HG02870 (cell line): ENCODE results near the gene SLC6A6.

Experiments
- ATAC-seq: cut with Tn5 transposase; IDR thresholded peaks from one replicate; pipeline ENCODE4 v1.9.1; 2021; ENCODE audit warnings: mild to moderate bottlenecking, moderate library complexity; ENCODE audit not compliant: unreplicated experiment

SLC6A6 gene

DNA sequence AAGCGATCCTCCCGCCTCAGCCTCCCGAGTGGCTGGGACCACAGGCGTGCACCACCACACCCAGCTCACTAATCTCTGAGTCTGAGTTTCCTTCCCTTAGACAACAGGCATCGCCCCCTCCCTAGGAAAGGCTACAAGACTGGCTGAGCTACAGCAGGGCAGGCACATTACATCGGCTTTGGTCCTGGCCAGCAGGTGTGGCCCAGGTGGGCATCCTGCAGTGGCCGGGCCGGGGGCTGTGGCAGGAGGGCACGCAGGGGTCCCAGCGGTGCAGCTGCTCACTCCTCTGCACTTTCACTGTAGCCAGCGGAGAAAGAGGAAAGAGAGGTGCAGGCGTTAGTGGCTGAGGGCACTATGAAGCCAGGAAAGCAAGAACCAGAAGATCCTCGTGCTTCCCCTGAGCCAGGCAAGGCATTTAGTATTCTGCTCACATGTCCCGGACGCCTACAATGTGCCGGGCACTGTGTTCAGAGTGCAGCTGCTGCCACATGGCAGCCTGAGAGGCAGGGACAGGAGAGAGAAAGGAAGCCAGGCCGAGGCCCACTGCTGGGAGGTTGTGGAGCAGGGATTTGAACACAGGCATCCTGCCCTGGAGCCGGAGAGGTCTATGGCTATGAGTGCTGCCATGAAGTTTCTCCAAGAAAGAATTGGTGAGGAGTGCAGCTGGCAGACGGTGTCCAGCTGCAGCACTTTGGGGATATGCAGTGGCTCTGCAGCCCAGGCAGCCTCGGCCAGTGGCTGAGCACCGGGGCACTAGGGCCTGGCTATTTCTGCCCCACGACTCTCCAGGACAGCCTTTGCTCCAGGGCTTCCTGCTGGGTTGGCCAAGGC is 115.4 kb downstream of the SLC6A6 start:
- no peak for ATAC-seq

DNA sequence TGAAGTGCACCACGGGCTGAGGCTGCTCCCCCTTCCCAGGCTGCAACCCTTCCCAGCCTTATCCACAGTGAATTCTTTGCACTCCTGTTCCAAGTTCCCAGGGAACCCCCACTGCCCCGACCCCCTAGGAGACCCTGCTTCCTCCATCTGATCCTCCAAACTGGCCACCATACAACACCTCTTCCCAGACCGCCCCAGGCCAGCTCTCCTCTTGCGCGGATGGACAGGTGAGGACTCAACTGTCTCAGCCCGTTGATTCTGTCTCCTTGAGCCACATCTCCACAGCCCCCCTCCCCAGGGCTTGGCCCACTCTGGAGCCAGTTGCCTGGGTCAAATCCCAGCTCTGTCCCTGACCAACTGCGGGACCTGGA is 116.0 kb downstream of the SLC6A6 start:
- no peak for ATAC-seq

DNA sequence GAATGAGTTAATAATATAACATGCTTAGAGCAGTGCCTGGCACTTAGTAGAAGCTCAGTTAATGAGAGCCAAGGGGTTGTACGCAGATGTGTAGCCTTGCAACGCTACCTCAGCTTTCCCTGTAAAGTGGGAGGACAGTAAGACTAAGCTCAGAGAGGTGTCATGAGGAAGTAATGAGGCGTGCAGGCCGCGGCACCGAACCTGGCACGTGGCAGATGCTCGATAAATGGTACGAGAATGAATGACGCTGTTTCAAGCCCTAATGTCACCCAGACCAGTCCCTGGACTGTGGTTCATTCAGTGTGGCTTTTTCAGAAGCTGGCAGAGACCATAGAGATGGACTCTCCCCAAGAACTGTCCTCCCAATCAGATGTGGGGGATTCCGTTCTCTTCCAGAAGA is 116.5 kb downstream of the SLC6A6 start:
- no peak for ATAC-seq

DNA sequence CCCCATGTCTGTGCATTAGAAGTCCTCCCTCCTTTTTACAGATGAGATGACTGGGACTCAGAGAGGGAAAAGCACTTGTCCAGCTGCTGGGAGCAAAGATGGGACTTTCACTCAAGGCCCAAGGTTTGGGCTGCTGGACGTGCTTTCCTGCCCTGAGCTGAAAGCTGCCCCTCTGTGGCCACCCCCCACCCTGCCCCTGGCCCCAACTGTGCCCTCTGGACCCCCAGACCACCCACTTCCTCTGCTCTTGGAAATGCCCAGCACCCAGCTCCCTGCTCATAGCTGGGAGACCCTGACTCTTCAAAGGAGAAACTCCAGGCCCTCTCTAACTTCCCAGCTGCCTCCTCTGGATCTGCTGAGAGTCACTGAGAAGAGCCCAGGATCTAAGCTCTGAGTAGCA is 117.0 kb downstream of the SLC6A6 start:
- ATAC-seq = no peak

DNA sequence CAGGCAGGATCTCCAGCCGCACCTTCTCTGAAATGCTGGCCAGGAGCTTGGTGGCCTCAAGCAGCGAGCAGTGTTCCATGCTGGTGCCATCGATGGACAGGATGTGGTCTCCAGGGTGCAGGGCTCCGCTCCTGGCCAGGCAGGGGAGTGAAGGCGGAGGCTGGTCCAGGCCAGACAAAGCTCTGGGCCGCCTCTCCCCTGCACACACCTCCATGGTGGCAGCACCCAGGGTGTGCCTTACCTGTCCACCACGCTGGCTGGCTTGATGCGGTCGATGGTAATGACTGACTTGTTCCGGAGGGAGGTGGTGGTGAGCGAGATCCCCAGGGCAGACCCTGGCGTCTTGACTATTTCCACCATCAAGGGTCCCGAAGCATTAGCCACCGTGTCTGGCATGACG is 117.7 kb downstream of the SLC6A6 start:
- ATAC-seq = no peak

DNA sequence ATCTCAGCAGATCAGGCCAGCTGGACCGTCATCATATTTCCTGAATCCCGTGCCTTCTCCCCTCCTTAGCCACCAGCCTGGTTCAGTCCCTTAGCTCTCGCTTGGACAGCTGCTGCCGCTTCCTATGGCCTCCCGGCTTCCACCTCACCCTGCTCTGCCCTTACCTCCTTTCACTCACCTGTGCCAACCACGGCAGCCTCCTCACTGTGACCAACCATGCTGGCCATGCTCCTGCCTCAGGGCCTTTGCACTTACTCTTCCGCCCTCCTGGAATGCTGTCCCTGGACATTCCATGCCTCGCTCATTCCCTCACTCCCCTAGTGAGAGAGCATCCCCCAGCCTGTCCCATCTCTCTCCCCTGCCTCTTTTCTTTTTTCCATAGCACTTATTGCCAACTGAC is 118.6 kb downstream of the SLC6A6 start:
- ATAC-seq = no peak

DNA sequence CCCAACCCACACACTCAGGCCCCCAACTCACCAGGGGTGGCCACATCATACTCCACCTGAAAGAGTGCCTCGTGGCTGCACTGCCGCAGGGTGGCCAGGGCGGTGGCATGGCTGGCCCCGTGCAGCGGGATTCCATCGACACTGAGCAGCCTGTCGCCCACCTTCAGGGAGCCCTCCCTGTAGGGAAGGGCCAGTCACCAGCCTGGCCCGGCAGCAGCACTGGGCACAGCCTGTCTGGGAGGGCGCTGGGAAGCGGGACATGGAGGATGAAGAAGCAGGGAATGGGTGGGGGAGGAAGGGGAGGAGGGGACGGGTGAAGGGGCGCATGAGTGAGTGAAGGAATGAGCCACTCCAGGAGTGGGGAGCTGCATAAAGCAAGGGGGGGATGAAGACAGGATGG is 119.2 kb downstream of the SLC6A6 start:
- no peak for ATAC-seq

DNA sequence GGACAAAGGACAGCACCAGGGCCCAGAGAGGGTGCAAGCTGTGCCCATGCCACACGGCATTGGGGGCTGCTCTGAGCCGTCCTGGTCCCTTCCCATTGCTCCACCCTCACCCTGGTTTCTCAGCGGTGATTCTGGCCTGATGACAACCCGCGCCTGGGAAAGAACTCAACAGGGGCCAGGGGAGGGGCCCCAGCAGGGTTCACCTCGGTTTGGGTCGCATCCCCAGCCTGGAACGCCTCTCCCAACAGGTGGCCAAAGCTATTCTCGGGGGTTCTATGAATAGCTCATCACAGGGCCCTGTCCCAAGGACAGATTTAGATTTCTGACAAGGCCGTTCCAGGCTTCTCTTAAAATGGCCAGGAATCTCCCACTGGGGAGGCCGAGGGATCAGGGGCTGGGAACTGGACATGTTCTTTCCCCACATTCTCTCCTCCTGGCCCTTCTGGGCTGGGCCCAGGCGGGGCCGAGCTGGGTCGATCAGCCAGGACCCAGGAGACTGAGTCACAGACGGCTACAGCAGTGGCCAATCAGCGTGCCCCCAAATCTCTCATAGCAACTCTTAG is 119.8 kb downstream of the SLC6A6 start:
- ATAC-seq = no peak

DNA sequence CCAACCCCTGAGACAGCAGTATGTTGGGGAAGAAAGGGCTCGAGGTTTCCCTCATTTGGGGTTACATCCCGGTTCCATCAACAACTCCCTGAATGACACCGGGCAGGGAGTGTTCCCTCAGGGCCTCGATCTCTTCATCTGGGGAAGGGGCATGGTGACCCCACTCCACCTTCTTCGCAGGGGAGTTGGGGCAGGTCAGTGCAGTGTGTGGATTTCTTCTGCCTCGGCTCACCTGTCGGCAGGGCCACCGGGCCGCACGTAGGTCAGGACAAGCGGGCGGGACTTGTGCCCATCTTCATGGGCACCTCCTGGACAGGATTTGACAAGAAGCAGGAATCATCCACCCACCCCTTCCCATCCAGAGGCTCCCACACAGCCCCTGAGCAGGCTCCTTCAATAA is 120.4 kb downstream of the SLC6A6 start:
- no peak for ATAC-seq

DNA sequence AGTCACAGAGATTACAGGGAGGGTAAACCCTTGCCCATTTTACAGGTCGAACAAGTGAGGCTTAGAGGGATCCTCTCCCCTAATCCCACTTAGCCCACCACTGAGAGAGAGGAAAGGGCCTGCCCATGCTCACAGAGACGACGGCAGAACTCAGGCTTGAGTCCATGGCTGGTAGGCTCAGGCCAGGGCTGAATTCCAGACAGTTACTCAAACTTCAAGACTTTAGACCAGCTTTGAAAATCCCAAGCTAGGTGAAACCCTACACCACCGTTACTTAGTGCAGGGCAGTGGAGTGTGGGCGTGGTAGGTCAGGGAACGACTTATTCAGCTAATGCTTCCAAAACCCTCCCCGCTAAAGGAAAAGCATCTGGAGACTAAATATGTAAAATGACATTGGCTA is 121.4 kb downstream of the SLC6A6 start:
- ATAC-seq = no peak

DNA sequence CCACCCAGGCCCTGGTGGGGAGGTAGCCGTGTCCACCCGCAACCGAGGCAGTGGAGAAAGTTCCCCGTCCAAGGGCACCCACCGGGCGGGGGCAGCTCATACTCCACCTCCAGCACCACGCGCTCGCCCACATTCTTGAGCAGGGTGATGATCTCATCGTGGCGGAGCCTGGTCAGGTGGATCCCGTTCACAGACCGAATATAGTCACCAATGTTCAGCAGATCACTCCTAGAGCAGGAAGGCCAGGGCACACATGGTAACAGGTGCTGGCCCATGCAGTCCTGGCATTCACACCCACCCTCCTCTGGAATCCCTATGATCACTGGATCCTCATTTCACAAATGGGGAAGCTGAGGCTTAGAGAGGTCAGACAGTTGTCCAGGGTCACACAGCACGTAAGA is 121.9 kb downstream of the SLC6A6 start:
- no peak for ATAC-seq

DNA sequence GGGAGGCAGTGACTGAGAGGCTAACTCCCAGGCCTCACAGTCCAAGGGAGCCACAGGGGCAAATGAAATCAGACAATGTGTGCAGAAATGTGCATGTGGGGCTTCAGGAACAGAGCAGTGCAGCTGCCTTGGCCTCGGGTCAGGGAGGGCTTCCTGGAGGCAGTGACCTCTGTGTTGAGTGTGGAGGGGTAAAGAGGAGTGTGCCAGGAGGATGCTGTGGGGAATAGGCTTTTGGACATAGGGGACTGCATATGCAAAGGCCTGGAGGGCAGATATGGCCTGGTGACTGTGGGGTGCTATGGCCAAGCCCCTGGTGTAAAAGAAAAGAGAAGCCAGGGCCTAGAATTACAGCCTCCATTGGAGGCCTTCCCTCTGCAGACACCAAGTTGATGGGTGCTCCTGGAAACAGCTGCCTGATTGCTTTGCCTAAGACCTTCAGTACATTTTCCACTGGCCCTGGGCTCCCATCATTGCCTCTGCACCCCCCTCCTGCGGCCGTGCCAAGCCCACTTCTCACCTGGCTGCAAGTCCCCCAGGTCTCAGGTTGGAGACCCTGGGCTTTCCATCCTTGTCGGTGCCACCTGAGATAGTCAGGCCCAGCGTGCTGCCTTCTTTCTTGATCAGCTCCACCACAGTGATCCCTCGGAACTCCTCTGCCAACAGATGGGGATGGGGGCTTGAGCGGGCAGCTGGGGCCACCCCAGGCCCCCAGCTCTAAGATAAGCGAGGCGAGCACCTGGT is 122.7 kb downstream of the SLC6A6 start:
- no peak for ATAC-seq

DNA sequence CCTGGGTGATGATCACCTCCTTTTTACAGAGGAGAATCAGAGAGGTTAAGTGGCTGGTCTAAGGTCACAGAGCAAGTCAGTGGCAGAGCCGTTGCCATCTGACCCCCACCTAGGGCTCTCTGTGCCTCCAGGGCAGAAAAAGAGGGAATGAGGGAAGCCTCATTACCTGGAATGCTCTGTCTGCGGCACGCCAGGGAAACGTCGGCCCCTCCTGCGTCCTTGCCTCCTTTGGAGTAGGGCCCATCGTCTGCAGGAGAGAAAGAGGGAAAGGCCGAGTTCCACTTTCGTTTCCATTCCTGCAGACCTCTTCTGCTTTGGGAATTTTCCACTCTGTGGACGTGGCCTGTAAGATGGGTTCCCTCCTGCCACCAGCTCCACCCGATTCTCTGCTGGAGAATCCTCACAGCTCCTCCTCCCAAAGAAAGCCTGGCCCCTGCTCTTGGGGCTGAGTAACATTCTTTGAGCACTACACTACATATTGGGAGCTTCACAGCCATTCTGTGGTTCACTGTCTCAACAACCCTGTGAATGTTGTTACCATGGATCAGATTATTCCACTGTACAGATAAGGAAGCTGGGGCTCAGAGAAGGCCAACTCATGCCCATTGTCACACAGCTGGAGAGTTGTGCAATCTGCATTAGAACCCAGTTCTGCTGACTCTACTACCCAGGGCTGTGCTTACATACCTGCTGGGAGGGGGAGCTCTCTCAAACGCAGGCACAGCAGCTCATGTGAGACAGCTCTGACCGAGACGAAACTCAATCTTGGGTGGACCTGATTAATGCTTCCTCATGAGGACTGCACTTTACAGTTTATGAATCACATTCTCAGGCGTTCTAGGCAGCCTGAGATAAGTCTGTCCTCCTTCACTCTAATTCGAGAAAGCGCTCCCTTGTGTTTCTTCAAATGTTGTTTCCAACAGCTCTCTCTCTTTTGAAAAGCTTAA is 123.6 kb downstream of the SLC6A6 start:
- no peak for ATAC-seq

DNA sequence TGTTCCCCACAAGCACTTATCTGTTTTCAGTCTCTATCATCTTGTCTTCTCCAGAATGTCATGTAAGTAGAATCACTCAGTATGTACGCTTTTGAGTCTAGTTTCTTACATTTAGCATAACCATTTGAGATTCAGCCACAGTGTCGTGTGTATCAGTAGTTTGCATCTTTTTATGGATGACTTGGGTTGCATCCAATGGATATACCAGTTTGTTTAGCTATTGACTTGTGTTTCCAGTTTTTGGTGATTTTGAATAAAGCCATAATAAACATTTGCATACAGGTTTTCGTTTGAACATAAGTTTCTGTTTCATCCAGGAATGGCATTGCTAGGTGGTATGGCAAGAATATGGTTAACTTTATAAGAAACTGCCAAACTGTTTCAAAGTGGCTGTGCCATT is 125.7 kb downstream of the SLC6A6 start:
- no peak for ATAC-seq

DNA sequence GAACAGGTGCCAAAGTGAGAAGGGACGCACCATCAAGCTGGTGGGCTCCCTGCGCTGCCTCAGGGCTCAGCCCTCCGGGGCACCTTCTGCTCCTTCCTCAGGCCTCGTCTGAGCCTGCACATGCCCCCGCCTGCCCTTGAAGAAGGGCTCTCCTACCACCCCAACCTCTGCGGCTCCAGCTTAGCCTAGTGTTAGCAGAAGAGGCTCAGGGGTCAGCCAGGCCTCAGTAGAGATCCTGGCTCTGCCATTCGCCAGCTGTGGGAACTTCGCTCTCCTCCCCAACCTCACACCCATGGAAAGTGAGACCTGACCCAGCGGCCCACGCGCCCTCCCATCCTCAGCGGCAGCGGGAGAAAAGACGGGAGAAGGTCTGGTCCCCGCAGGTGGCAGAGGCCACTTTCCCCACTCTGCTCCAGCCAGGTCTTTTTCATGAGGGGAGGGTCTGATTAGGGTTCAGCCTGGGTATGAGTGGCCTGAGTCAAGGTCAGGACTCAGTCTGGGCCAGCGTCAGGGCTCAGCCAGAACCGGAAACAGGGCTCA is 129.5 kb downstream of the SLC6A6 start:
- no peak for ATAC-seq

DNA sequence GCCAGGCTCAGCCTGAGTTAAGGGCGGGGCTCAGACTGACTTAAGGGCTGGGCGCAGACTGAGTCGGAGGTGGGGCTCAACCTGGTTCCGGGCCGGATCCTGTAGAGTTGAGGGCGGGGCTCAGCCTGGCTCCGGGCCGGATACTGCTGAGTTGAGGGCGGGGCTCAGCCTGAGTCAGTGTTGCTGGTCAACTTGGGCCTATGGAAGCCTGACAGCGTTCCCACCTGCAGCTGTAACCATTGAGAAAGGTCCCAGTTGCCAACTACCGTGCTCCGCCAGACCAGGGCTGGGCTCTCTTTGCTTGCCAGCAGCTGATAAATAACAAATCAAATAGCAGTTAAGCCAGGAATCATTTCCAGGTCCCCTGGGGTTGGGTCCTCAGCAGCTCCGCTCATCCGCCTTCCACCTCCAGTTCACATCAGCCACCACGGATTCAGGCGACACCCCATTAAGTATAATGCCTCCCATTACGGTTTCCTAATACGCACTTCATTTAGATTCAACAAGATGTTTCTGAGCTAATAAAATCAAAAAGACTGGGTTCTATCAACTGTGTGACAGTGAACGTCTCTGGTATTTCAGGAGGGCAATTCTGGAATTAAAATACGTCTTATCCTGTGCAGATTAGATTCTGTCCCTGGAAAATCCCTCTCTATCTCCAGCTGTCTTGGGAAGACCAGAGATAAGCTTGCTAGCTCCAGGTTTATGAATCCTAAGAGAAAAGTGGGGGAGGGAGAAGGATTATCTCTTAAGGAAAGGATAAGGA is 130.5 kb downstream of the SLC6A6 start:
- ATAC-seq = no peak

DNA sequence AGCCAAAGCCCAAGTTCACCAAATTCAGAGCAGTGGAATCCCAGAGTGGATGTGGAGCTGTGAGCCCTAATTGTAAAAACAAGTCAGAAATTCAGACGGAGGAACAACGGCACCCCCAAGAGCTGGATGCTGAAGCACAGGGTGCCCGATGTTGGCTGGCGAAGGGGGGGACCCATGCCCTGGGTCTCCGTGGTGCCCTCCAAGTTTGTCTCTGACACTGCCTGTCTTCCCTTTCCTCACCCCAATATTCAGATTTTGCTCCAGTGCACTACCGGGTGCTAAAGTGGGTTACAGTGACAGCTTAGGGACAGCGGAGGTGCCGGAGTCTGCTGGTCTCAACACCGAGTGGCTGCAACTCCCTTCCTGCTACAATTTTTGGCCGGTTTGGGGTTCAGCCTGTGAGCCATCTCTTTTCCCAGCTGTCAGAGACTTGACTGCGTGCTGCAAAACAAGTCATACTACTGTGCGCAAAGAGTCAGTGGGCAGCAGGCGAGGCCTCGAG is 131.1 kb downstream of the SLC6A6 start:
- no peak for ATAC-seq

DNA sequence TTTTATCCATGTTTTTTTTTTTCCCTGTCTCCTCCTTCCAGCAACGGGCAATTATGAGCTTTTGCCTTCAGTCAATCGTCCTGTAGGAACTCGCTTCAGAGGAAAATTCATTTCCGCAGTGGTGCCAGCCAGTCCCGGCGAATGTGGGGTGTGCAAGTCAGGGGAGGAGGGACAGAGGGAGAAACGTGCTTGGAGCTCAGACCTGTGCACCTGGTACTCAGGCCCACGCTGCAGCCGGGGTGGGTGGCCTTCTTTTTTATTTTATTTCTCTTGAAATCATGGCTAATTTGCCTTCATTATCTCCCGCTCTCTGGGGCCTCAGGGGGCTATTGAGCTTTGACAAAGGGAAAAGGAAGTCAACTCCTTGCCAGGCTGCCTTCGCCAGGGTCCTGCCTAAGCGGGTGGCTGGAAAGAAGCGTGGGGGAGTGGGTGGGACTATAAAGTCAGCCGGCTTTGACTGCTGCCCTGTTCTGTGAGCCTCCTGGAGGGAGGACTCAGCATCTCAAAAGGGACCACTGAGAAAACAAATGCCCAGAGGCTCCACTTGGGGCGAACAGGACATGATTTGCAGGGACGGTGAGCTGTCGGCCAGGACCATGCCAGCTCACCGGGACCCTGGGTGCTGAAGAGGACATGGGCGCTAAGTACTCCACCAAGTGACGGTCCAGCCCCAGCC is 132.2 kb downstream of the SLC6A6 start:
- ATAC-seq = no peak

DNA sequence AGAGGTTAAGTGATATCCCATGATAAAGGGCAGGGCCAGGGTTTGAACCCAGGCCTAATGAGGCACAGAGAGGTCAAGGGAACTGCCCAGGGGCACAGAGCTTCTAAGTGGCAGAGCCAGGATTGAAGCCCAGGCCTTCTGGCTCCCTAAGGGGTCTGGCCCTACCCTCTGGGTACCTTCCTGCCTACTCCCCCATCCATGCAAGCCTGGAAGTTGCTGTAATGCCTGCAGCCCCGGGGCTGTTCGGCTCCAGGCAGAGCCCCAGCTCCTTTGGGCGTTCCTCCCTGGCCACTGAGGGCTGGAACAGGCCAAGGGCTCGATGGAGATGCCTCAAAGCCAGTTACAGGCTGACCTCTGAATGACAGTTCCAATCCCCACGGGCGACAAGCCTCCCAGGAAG is 133.2 kb downstream of the SLC6A6 start:
- no peak for ATAC-seq
